ENCODE measurements around the gene UST.
"Not testable (repeated sequence)": the region's sequence is repeated elsewhere in the genome, so short reads cannot be mapped to it uniquely, and the experiment has no call there.

The UST gene

GRCh38 chr6:148750838-148751792, 4.3 kb downstream of the UST start:
- TF ChIP-seq, protein P1, sequence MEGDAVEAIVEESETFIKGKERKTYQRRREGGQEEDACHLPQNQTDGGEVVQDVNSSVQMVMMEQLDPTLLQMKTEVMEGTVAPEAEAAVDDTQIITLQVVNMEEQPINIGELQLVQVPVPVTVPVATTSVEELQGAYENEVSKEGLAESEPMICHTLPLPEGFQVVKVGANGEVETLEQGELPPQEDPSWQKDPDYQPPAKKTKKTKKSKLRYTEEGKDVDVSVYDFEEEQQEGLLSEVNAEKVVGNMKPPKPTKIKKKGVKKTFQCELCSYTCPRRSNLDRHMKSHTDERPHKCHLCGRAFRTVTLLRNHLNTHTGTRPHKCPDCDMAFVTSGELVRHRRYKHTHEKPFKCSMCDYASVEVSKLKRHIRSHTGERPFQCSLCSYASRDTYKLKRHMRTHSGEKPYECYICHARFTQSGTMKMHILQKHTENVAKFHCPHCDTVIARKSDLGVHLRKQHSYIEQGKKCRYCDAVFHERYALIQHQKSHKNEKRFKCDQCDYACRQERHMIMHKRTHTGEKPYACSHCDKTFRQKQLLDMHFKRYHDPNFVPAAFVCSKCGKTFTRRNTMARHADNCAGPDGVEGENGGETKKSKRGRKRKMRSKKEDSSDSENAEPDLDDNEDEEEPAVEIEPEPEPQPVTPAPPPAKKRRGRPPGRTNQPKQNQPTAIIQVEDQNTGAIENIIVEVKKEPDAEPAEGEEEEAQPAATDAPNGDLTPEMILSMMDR (IDR thresholded peaks at IDR 0.05; ENCODE audit: control extremely low read depth, extremely low read depth, low read depth, missing control alignments) = no peak
- ChIA-PET CTCF (interaction anchor here (1.0 to 2.2 kb wide), 6 partner anchors 14 to 174 kb away, joined by 3 to 11 read pairs (median 4); no protein-coding TSS in a partner anchor), POLR2A (interaction anchor here (1.1 kb wide), 1 partner anchor 9 kb away, joined by 3 read pairs; no protein-coding TSS in a partner anchor)
- DNase-seq (ENCODE audit: extremely low spot score) = no peak

- TF ChIP-seq, protein P1 (IDR thresholded peaks at IDR 0.05; ENCODE audit: control extremely low read depth, extremely low read depth, low read depth, missing control alignments) = no peak
- ChIA-PET CTCF (interaction anchor here (1.0 to 2.2 kb wide), 4 partner anchors 20 to 174 kb away, joined by 3 to 11 read pairs (median 4); no protein-coding TSS in a partner anchor), POLR2A (no interaction called here)
Measured at GRCh38 chr6:148751793-148752170, 5.0 kb downstream of the UST start.

GRCh38 chr6:148755379-148755778, 8.5 kb downstream of the UST start:
- CTCF ChIA-PET = interaction anchor here (1.0 to 7.3 kb wide), 5 partner anchors 10 to 395 kb away, joined by 3 to 44 read pairs (median 4); no protein-coding TSS in a partner anchor
- POLR2A ChIA-PET; DNase-seq (ENCODE audit: extremely low spot score): not testable (repeated sequence)

More at GRCh38 chr6:148751793-148752170, 5.0 kb downstream of the UST start:
- DNase-seq (ENCODE audit: extremely low spot score) = no peak

- CTCF ChIA-PET = interaction anchor here (0.9 to 7.3 kb wide), 11 partner anchors 11 to 674 kb away, joined by 3 to 44 read pairs (median 4); partner anchors contain the start of gene UST
- POLR2A ChIA-PET = interaction anchor here (1.1 to 2.2 kb wide), 2 partner anchors 10 to 81 kb away, joined by 3 to 7 read pairs; no protein-coding TSS in a partner anchor
- TF ChIP-seq, protein P1 (IDR thresholded peaks at IDR 0.05; ENCODE audit: control extremely low read depth, extremely low read depth, low read depth, missing control alignments) = no peak
- DNase-seq (ENCODE audit: extremely low spot score) = peak; percentile 23
Measured at GRCh38 chr6:148757944-148758480, 11.2 kb downstream of the UST start.

DNA sequence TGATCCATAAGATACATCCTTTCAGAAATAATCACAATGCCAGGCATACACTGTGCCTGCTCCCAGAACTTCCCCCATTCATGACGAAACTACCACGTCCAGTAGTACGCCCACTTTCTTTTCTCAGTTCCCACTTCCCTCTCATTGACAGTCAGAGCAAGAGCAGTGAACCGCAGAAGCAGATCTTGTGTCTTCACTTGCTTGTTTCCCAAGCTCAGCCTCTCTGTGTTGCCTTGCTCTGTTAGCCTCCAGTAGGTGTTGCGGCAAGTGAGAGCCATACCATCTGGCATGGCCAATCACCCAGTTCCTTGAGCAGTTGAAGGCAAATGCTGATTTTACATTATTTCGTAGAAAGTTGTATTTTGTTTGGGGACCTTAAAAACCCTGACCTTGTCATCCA, 11.7 kb downstream of the UST start:
- ChIA-PET CTCF (interaction anchor here (0.9 to 7.3 kb wide), 8 partner anchors 11 to 199 kb away, joined by 3 to 44 read pairs (median 4); partner anchors contain the start of gene UST), POLR2A (interaction anchor here (1.0 to 2.2 kb wide), 2 partner anchors 13 to 81 kb away, joined by 4 to 7 read pairs; no protein-coding TSS in a partner anchor)
- DNase-seq (ENCODE audit: extremely low spot score) = peak; percentile 62
- TF ChIP-seq, protein P1 (IDR thresholded peaks at IDR 0.05; ENCODE audit: control extremely low read depth, extremely low read depth, low read depth, missing control alignments) = no peak

- ChIA-PET CTCF (interaction anchor here (0.9 to 7.3 kb wide), 10 partner anchors 10 to 200 kb away, joined by 3 to 44 read pairs (median 4); no protein-coding TSS in a partner anchor), POLR2A (interaction anchor here (0.9 kb wide), 1 partner anchor 10 kb away, joined by 3 read pairs; no protein-coding TSS in a partner anchor)
- no peak for DNase-seq (ENCODE audit: extremely low spot score)
- TF ChIP-seq, protein P1 (IDR thresholded peaks at IDR 0.05; ENCODE audit: control extremely low read depth, extremely low read depth, low read depth, missing control alignments) = no peak
Measured at GRCh38 chr6:148760258-148760534, 13.4 kb downstream of the UST start.

All from GM10248 (cell line).